Cardiac fibroblast (primary cell): ENCODE data around the gene FGF14.
A peak's percentile ranks its signal among the peaks of the same experiment; 100 is the strongest.

ENCODE experiments used
- DNase-seq, 2 donors: peaks; one replicate each; pipeline versions ENCODE4 v3.0.0 to v3.0.0-alpha.2; 2010; ENCODE audit warnings: low read depth in 2 of 2
- H3K4me3 ChIP-seq, 2 donors: replicated peaks in 1 of 2; 1 replicate in 1 of 2; 2 replicates in 1 of 2; pipeline ENCODE4 v1.5.1; 2011; ENCODE audit warnings: low read depth in 2 of 2, low read length in 2 of 2, mild to moderate bottlenecking in 2 of 2, moderate library complexity in 1 of 2
- CTCF ChIP-seq: IDR thresholded peaks from one replicate; pipeline ENCODE4 v1.5.1; 2011; ENCODE audit warnings: low read depth, mild to moderate bottlenecking, low read length, inconsistent platforms

The FGF14 gene

DNA sequence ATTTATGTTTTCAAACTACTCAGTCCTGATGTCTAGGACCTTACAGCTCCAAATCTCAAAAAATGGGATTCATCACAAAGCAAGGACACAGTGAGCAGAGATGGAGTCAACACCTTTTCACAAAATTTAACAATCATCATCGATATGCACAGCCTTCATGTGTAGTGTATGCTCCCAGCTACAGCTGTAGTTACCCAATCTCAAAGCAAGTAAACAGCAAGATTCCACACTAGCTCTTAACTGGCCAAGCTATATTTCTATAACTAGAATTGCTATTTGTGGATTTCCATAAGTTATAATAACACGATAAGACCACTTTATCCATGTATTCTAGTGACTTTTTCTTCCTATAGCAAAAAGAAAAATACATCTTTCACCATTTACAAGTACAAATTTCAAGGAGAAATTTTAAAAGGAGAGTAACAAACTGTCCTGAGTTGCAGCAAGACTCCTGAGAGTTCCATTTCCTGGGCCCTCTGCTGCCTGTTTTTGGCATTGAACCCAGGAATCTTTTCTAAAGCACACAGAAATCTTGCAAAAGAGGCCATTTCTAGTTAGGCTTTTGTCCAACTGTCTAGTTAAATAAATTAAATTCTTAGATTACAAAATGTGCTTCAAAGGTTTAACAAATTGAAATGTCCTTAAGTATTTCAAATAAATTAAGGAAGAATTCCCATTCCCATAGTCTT is 460.6 kb downstream of the FGF14 start:
- peak; percentile 3 to 22 for DNase-seq
- TF ChIP-seq CTCF: peak; percentile 37
- H3K4me3 ChIP-seq: no peak overlapping the region

- H3K4me3 ChIP-seq: no peak overlapping the region
- TF ChIP-seq CTCF: no peak
- DNase-seq: no peak
Measured at GRCh38 chr13:101939370-101939769, 462.5 kb downstream of the FGF14 start.

- H3K4me3 ChIP-seq: no peak overlapping the region
- TF ChIP-seq CTCF: no peak
- DNase-seq: no peak
Measured at GRCh38 chr13:101935828-101936227, 466.0 kb downstream of the FGF14 start.

- no peak for DNase-seq
- H3K4me3 ChIP-seq: no peak overlapping the region
- TF ChIP-seq CTCF: no peak
Measured at GRCh38 chr13:101931186-101931585, 470.7 kb downstream of the FGF14 start.

GRCh38 chr13:101930331-101930730 is 471.5 kb downstream of the FGF14 start:
- no peak for DNase-seq
- no peak overlapping the region for H3K4me3 ChIP-seq
- TF ChIP-seq CTCF: no peak

GRCh38 chr13:101925731-101926130 is 476.1 kb downstream of the FGF14 start:
- DNase-seq: no peak
- H3K4me3 ChIP-seq: no peak overlapping the region
- no peak for TF ChIP-seq CTCF
